H9 (cell line): ENCODE data around the gene CNOT6. TPM values are rescaled to one million over a fixed set of nuclear protein-coding genes. Genes with fewer than 3 reads are reported as not detected.
A peak's percentile ranks its signal among the peaks of the same experiment; 100 is the strongest.

Source experiments
- DNase-seq: peaks from one replicate; pipeline ENCODE4 v3.0.0-alpha.2; 2017
- H2AFZ ChIP-seq: one replicate; pipeline ENCODE4 v1.6.1; 2013; ENCODE audit warnings: mild to moderate bottlenecking, low read length, control low read depth, moderate library complexity
- H2AK5ac ChIP-seq: 2 replicates; pipeline ENCODE4 v1.6.1; 2013; ENCODE audit warnings: low read length, control low read depth, mixed read lengths; ENCODE audit not compliant: insufficient read length
- H2BK120ac ChIP-seq: one replicate; pipeline ENCODE4 v1.6.1; 2013; ENCODE audit warnings: low read depth, mild to moderate bottlenecking, low read length, control low read depth, inconsistent platforms; ENCODE audit not compliant: poor library complexity, severe bottlenecking
- H2BK12ac ChIP-seq: 2 replicates; pipeline ENCODE4 v1.6.1; 2013; ENCODE audit warnings: low read length, control low read depth, mixed read lengths, low read depth; ENCODE audit not compliant: insufficient read length
- H2BK15ac ChIP-seq: 2 replicates; pipeline ENCODE4 v1.6.1; 2013; ENCODE audit warnings: low read depth, low read length, control low read depth
- H2BK20ac ChIP-seq: one replicate; pipeline ENCODE4 v1.6.1; 2013; ENCODE audit warnings: low read depth, mild to moderate bottlenecking, low read length, control low read depth, inconsistent platforms; ENCODE audit not compliant: poor library complexity, severe bottlenecking
- H2BK5ac ChIP-seq: 2 replicates; pipeline ENCODE4 v1.6.1; 2013; ENCODE audit warnings: low read length, control low read depth, mixed read lengths; ENCODE audit not compliant: insufficient read length
- H3K14ac ChIP-seq: 2 replicates; pipeline ENCODE4 v1.6.1; 2013; ENCODE audit warnings: low read length, control low read depth; ENCODE audit not compliant: insufficient read depth
- H3K18ac ChIP-seq: 2 replicates; pipeline ENCODE4 v1.6.1; 2013; ENCODE audit warnings: low read depth, mild to moderate bottlenecking, mixed read lengths, low read length, control low read depth; ENCODE audit not compliant: insufficient read length
- H3K23ac ChIP-seq: 2 replicates; pipeline ENCODE4 v1.6.1; 2013; ENCODE audit warnings: low read length, control low read depth, mixed read lengths, low read depth; ENCODE audit not compliant: insufficient read length
- H3K23me2 ChIP-seq: 2 replicates; pipeline ENCODE4 v1.6.1; 2013; ENCODE audit warnings: low read depth, mild to moderate bottlenecking, mixed read lengths, low read length, control low read depth; ENCODE audit not compliant: insufficient read length, poor library complexity, severe bottlenecking
- H3K27ac ChIP-seq: 2 replicates; pipeline ENCODE4 v1.5.1; 2013; ENCODE audit warnings: low read length, control low read depth, mixed read lengths, low read depth; ENCODE audit not compliant: insufficient read length
- H3K27me3 ChIP-seq: 2 replicates; pipeline ENCODE4 v1.6.1; 2013; ENCODE audit warnings: low read length, control low read depth, inconsistent platforms; ENCODE audit not compliant: insufficient read depth
- H3K4ac ChIP-seq: 2 replicates; pipeline ENCODE4 v1.6.1; 2013; ENCODE audit warnings: low read depth, mild to moderate bottlenecking, control low read depth, inconsistent platforms, low read length, moderate library complexity
- H3K4me1 ChIP-seq: 2 replicates; pipeline ENCODE4 v1.6.1; 2013; ENCODE audit warnings: low read length, control low read depth, inconsistent platforms; ENCODE audit not compliant: insufficient read depth
- H3K4me2 ChIP-seq: 2 replicates; pipeline ENCODE4 v1.6.1; 2013; ENCODE audit warnings: low read length, control low read depth, mixed read lengths; ENCODE audit not compliant: insufficient read length, insufficient read depth
- H3K56ac ChIP-seq: 2 replicates; pipeline ENCODE4 v1.6.1; 2013; ENCODE audit warnings: low read depth, mild to moderate bottlenecking, mixed read lengths, low read length, control low read depth; ENCODE audit not compliant: insufficient read length
- H3K79me1 ChIP-seq: 2 replicates; pipeline ENCODE4 v1.6.1; 2013; ENCODE audit warnings: low read depth, mild to moderate bottlenecking, moderate library complexity, low read length, control low read depth, inconsistent platforms; ENCODE audit not compliant: insufficient read depth, poor library complexity, severe bottlenecking
- H3K79me2 ChIP-seq: 2 replicates; pipeline ENCODE4 v1.6.1; 2013; ENCODE audit warnings: low read length, control low read depth, inconsistent platforms; ENCODE audit not compliant: insufficient read depth
- H3K9ac ChIP-seq: 2 replicates; pipeline ENCODE4 v1.6.1; 2013; ENCODE audit warnings: low read length, control low read depth, mixed read lengths; ENCODE audit not compliant: insufficient read length; ENCODE audit errors: extremely low read depth
- H3K9me3 ChIP-seq: one replicate; pipeline ENCODE4 v1.6.1; 2013; ENCODE audit warnings: low read depth, low read length, inconsistent platforms; ENCODE audit not compliant: control insufficient read depth
- H3T11ph ChIP-seq: one replicate; pipeline ENCODE4 v1.6.1; 2013; ENCODE audit warnings: mild to moderate bottlenecking, low read length, control low read depth, inconsistent platforms
- H4K20me1 ChIP-seq: one replicate; pipeline ENCODE4 v1.6.1; 2013; ENCODE audit not compliant: control insufficient read depth, insufficient read length, insufficient read depth
- H4K5ac ChIP-seq: 2 replicates; pipeline ENCODE4 v1.6.1; 2013; ENCODE audit warnings: low read depth, mild to moderate bottlenecking, mixed read lengths, low read length, control low read depth; ENCODE audit not compliant: insufficient read length
- H4K8ac ChIP-seq: replicated peaks from 2 replicates; pipeline ENCODE4 v1.6.1; 2013; ENCODE audit warnings: low read length, control low read depth, mixed read lengths, low read depth; ENCODE audit not compliant: insufficient read length
- H4K91ac ChIP-seq: 2 replicates; pipeline ENCODE4 v1.6.1; 2013; ENCODE audit warnings: low read depth, mild to moderate bottlenecking, moderate library complexity, mixed read lengths, low read length, control low read depth; ENCODE audit not compliant: insufficient read length
- H3K27ac Mint-ChIP-seq, 3 experiments: 2 replicates in 2 of 3; 3 replicates in 1 of 3; pipeline ENCODE4 v1.8.0; 2020 to 2021; ENCODE audit warnings: mixed read lengths in 3 of 3, mild to moderate bottlenecking in 1 of 3, moderate library complexity in 1 of 3
- H3K27me3 Mint-ChIP-seq: 2 replicates; pipeline ENCODE4 v1.8.0; 2021; ENCODE audit warnings: low read depth, mild to moderate bottlenecking, moderate library complexity, mixed read lengths
- H3K36me3 Mint-ChIP-seq, 3 experiments: 2 replicates in 2 of 3; 3 replicates in 1 of 3; pipeline ENCODE4 v1.8.0; 2020 to 2021; ENCODE audit warnings: low read depth in 3 of 3, mixed read lengths in 3 of 3; ENCODE audit not compliant: insufficient read depth in 1 of 3
- H3K4me1 Mint-ChIP-seq, 2 experiments: 2 replicates each; pipeline ENCODE4 v1.8.0; 2020; ENCODE audit warnings: mixed read lengths in 2 of 2
- H3K4me3 Mint-ChIP-seq, 2 experiments: 2 replicates in 1 of 2; 3 replicates in 1 of 2; pipeline ENCODE4 v1.8.0; 2020 to 2021; ENCODE audit warnings: mild to moderate bottlenecking in 2 of 2, mixed read lengths in 2 of 2, moderate library complexity in 1 of 2
- H3K9me3 Mint-ChIP-seq, 2 experiments: 2 replicates in 1 of 2; 3 replicates in 1 of 2; pipeline ENCODE4 v1.8.0; 2020; ENCODE audit warnings: mild to moderate bottlenecking in 2 of 2, mixed read lengths in 2 of 2, moderate library complexity in 1 of 2
- CTCF ChIP-seq: fragments of 200-600 bp; sonication (generic); conservative IDR thresholded peaks from 3 replicates; pipeline ENCODE4 v1.8.0; 2021; ENCODE audit warnings: antibody characterized with exemption, mild to moderate bottlenecking
- WGBS: extraction: QIAGEN DNeasy Blood & Tissue Kit; methylation state at CpG from one replicate; pipeline ENCODE4 v1.1.7; 2013; ENCODE audit warnings: missing lambda C conversion rate, low lambda C conversion rate, mixed read lengths; ENCODE audit not compliant: insufficient read length; ENCODE audit errors: extremely low coverage; 5-methylcytosine and 5-hydroxymethylcytosine counted together
- total RNA-seq: library from RNA; stranded (reverse); gene quantifications from 2 replicates; pipeline ENCODE4 v1.2.1, GENCODE V29; 2021

Gene CNOT6
- total RNA-seq, 1 experiment from 2014 or later, result 45.0 TPM

- Histone ChIP-seq H3K9me3 (no peaks in the 10 kb centered on the region), H3T11ph (no peak overlapping the region), H4K91ac (no peak overlapping the region), H2AFZ (no peak overlapping the region), H4K5ac (no peak overlapping the region), H2BK120ac (no peak overlapping the region), H3K27me3 (no peaks in the 10 kb centered on the region), H3K18ac (no peak overlapping the region), H3K56ac (no peak overlapping the region), H2BK12ac (no peak overlapping the region), H3K27ac (no peak overlapping the region), H3K4me2 (no peak overlapping the region), H3K79me1 (peaks cover 6% of the 10 kb centered on the region), H3K23me2 (no peaks in the 10 kb centered on the region), H3K79me2 (peaks cover 4% of the 10 kb centered on the region; the same call in 1 of the 2 replicates), H2BK20ac (no peak overlapping the region), H2BK15ac (no peak overlapping the region), H3K4me1 (no peaks in the 10 kb centered on the region), H4K8ac (no peak overlapping the region), H3K4ac (no peak overlapping the region), H3K14ac (no peak overlapping the region), H3K9ac (no peak overlapping the region), H3K23ac (no peak overlapping the region), H2AK5ac (no peak overlapping the region), H4K20me1 (no peaks in the 10 kb centered on the region), H2BK5ac (no peak overlapping the region)
- Mint-ChIP-seq H3K4me1 (peaks cover 4 to 5% of the 10 kb centered on the region in 2 experiments; a peak in 2 of 4 replicates), H3K27me3 (no peaks in the 10 kb centered on the region), H3K27ac (peak overlapping the region in 2 of 3 experiments; percentile 53 to 54; a peak in 1 of 7 replicates), H3K36me3 (peaks cover 26 to 72% (median 61%) of the 10 kb centered on the region in 3 experiments; a peak in 6 of 7 replicates), H3K4me3 (no peak overlapping the region), H3K9me3 (no peaks in the 10 kb centered on the region)
- no peak for DNase-seq
- no peak for TF ChIP-seq CTCF
- WGBS, result no CpG with 5 or more reads among the region's 11 CpGs
These were observed 64.1 kb downstream of the CNOT6 start for GRCh38 chr5:180558232-180558631.
